GM13976 (cell line): Measurements from ENCODE around the gene LYSET.
A peak's percentile ranks its signal among the peaks of the same experiment; 100 is the strongest.

ENCODE experiments used
- DNase-seq: peaks from one replicate; pipeline ENCODE4 v3.0.0; 2012; ENCODE audit warnings: low spot score
- CTCF ChIP-seq: IDR thresholded peaks from 2 replicates; pipeline ENCODE4 v1.5.1; 2012; ENCODE audit warnings: borderline replicate concordance, mild to moderate bottlenecking; ENCODE audit not compliant: insufficient read depth; ENCODE audit errors: extremely low read depth, missing control alignments, control extremely low read depth
- in situ Hi-C: fragments of 300-500 bp; cut with MboI; formaldehyde crosslinking; loops from one replicate; pipeline ENCODE4 v1.12.0; 2022; ENCODE audit warnings: low sequenced_read_pairs, mixed read lengths, inconsistent platforms; ENCODE audit not compliant: unreplicated experiment

The LYSET gene

GRCh38 chr14:93195316-93195999 is 10.3 kb downstream of the LYSET start:
- DNase-seq: no peak
- TF ChIP-seq CTCF: no peak
- in situ Hi-C loops: no loop called here

- DNase-seq: no peak
- in situ Hi-C loops: no loop called here
- no peak for TF ChIP-seq CTCF
Measured at GRCh38 chr14:93199031-93199430, 13.9 kb downstream of the LYSET start.

- no peak for DNase-seq
- in situ Hi-C loops: no loop called here
- TF ChIP-seq CTCF: no peak
Measured at GRCh38 chr14:93200553-93200952, 15.4 kb downstream of the LYSET start.

- no peak for TF ChIP-seq CTCF
- DNase-seq: no peak
- in situ Hi-C loops: no loop called here
Measured at GRCh38 chr14:93201155-93201704, 16.1 kb downstream of the LYSET start.

GRCh38 chr14:93206793-93207467 is 21.8 kb downstream of the LYSET start, which contains the start of the genes GON7 and UBR7:
Gene GON7 (minus strand): TSS chr14:93207065. CDS start chr14:93207037, 28 bp downstream.
Gene UBR7 (plus strand): TSS chr14:93207256. CDS start chr14:93207292, 36 bp downstream.
- in situ Hi-C loops: no loop called here
- peak; percentile 37 for TF ChIP-seq CTCF
- DNase-seq: peak; percentile 95

GRCh38 chr14:93207468-93208308 is 22.6 kb downstream of the LYSET start:
- in situ Hi-C loops: no loop called here
- peak; percentile 64 for TF ChIP-seq CTCF
- peak; percentile 69 for DNase-seq
